ENCODE measurements around the gene EFCC1. TPM values are rescaled to one million over a fixed set of nuclear protein-coding genes. Genes with fewer than 3 reads are reported as not detected.

Gene EFCC1
- total and polyA plus RNA-seq, 5 donors from 2014 or later: 0.15 TPM; not detected in 4

DNA sequence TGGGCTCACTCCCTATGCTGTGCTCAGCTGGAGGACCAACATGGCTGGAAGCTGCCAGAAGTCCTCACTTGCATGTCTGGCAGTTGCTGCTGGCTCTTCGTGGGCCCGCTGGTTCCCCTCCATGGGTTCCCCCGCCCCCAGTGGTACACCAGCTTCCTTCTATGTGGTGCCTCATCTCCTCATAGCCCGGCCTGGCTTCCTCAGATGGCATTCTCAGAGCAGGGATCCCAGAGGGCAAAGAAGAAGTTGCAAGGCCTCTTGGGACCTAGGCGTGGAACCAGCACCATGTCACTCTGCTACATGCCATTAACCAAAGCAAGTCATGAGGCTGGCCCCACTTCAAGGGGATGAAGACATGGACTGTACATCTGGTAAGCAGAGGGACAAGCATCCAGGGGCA is 4.4 kb upstream of the EFCC1 start:
- DNase-seq: no peak
- no peak overlapping the region for H3K27ac Mint-ChIP-seq
- H3K36me3 ChIP-seq (ENCODE audit: control insufficient read depth, insufficient read depth, low read length): no peaks in the 10 kb centered on the region
- ATAC-seq (ENCODE audit: low read depth in 2 of 2): no peak
- peaks cover 0 to 1% (median 0%) of the 10 kb centered on the region in 7 donors for H3K9me3 Mint-ChIP-seq
- H3K27me3 ChIP-seq (ENCODE audit: control insufficient read depth, insufficient read depth, low read length): peaks cover 20% of the 10 kb centered on the region
- H3K4me3 ChIP-seq (ENCODE audit: low read depth, low read length): no peak overlapping the region
- no peaks in the 10 kb centered on the region for H3K36me3 Mint-ChIP-seq
- peaks cover 44% of the 10 kb centered on the region for H3K27me3 Mint-ChIP-seq
- H3K4me3 Mint-ChIP-seq: no peak overlapping the region
- no peak overlapping the region for H3K27ac ChIP-seq (ENCODE audit: insufficient read depth, low read length, poor library complexity, severe bottlenecking)
- H3K9me3 ChIP-seq (ENCODE audit: control insufficient read depth in 2 of 2, low read length in 2 of 2): no peaks in the 10 kb centered on the region
- H3K4me1 Mint-ChIP-seq: peaks cover 0 to 25% (median 3%) of the 10 kb centered on the region in 4 donors
- H3K4me1 ChIP-seq (ENCODE audit: control insufficient read depth, insufficient read depth, low read length, poor library complexity, severe bottlenecking): peaks cover 24% of the 10 kb centered on the region

DNA sequence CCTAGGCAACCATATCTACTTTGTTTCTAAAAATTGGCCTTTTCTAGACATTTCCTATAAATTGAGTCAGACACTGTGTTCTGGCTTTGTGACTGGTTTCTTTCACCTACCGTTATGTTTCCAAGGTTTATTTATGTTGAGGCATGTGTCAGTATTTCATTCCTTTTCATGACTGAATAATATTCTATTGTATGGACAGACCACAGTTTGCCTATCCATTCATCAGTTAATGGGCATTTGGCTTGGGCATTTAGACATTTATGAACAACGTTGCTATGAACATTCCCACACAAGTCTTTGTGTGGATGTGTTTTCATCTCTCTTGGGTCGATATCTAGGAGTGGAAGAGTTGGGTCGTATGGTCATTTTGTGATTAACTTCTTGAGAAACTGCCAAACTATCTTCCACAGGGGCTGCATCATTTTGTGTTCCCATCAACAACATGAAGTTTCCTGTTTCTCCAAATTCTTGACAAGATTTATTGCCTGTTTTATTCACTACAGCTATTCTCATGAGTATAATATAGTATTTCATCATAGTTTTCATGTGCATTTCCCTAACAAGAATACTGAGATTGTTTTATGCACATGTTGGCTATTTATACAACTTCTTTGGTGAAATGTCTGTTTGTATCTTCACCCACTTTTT is 3.5 kb upstream of the EFCC1 start:
- H3K9me3 ChIP-seq (ENCODE audit: control insufficient read depth in 2 of 2, low read length in 2 of 2): no peaks in the 10 kb centered on the region
- H3K36me3 Mint-ChIP-seq: no peaks in the 10 kb centered on the region
- peaks cover 0 to 1% (median 0%) of the 10 kb centered on the region in 7 donors for H3K9me3 Mint-ChIP-seq
- peaks cover 31% of the 10 kb centered on the region for H3K4me1 ChIP-seq (ENCODE audit: control insufficient read depth, insufficient read depth, low read length, poor library complexity, severe bottlenecking)
- H3K27ac ChIP-seq (ENCODE audit: insufficient read depth, low read length, poor library complexity, severe bottlenecking): no peak overlapping the region
- H3K4me3 Mint-ChIP-seq: no peak overlapping the region
- no peak overlapping the region for H3K27ac Mint-ChIP-seq
- DNase-seq: no peak
- no peak for ATAC-seq (ENCODE audit: low read depth in 2 of 2)
- H3K27me3 Mint-ChIP-seq: peaks cover 49% of the 10 kb centered on the region
- H3K4me3 ChIP-seq (ENCODE audit: low read depth, low read length): no peak overlapping the region
- H3K36me3 ChIP-seq (ENCODE audit: control insufficient read depth, insufficient read depth, low read length): no peaks in the 10 kb centered on the region
- peaks cover 23% of the 10 kb centered on the region for H3K27me3 ChIP-seq (ENCODE audit: control insufficient read depth, insufficient read depth, low read length)
- H3K4me1 Mint-ChIP-seq: peaks cover 0 to 31% (median 6%) of the 10 kb centered on the region in 4 donors

DNA sequence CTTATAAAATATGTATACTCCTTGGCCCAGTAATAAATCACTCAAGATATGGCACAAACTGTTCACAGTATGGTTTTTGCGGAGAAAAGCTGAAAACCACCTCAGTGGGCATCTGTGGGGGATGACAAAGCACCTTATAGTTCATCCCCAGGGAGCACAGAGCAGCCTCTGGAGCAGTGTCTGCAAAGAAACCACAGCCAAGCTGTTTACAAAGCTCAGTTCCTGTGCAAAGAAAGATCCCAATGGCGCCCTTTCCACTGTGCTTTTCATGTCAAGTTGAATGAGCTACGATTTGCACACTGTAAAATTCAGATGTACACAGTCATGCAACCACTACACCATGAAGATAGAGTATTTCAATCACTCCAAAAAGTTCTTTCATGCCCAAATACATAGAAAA is 2.5 kb upstream of the EFCC1 start:
- peaks cover 28% of the 10 kb centered on the region for H3K27me3 ChIP-seq (ENCODE audit: control insufficient read depth, insufficient read depth, low read length)
- Mint-ChIP-seq H3K4me3 (no peak overlapping the region), H3K27ac (no peak overlapping the region), H3K36me3 (no peaks in the 10 kb centered on the region), H3K4me1 (peaks cover 0 to 34% (median 10%) of the 10 kb centered on the region in 4 donors), H3K27me3 (peaks cover 59% of the 10 kb centered on the region), H3K9me3 (peaks cover 0 to 1% (median 0%) of the 10 kb centered on the region in 7 donors)
- H3K4me3 ChIP-seq (ENCODE audit: low read depth, low read length): no peak overlapping the region
- no peaks in the 10 kb centered on the region for H3K9me3 ChIP-seq (ENCODE audit: control insufficient read depth in 2 of 2, low read length in 2 of 2)
- no peak overlapping the region for H3K27ac ChIP-seq (ENCODE audit: insufficient read depth, low read length, poor library complexity, severe bottlenecking)
- no peaks in the 10 kb centered on the region for H3K36me3 ChIP-seq (ENCODE audit: control insufficient read depth, insufficient read depth, low read length)
- ATAC-seq (ENCODE audit: low read depth in 2 of 2) (no peak), DNase-seq (no peak)
- H3K4me1 ChIP-seq (ENCODE audit: control insufficient read depth, insufficient read depth, low read length, poor library complexity, severe bottlenecking): peaks cover 28% of the 10 kb centered on the region

DNA sequence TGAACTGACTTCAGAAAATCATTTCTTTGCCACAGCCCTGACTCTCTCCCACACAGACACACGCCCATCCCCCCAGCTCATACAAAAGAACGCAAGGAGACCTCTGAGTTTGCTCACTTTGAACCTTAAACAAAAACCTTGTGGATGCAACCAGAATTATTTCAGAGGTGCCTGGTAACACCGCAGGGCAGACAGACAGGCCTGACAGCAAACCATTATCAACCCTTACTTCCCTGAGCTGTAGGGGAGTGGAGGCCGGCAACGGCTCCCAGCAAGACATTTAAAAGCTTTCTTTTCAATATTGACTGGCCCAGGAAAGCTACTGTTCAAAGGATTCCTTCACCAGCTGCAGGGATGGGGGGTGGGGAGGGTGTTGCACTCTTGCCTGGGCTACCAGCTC is 2.0 kb upstream of the EFCC1 start:
- Mint-ChIP-seq H3K36me3 (no peaks in the 10 kb centered on the region), H3K27ac (no peak overlapping the region), H3K27me3 (peaks cover 59% of the 10 kb centered on the region), H3K4me3 (peak overlapping the region in 2 of 4 donors; percentile 39 to 44), H3K9me3 (peaks cover 0 to 1% (median 0%) of the 10 kb centered on the region in 7 donors), H3K4me1 (peaks cover 0 to 30% (median 10%) of the 10 kb centered on the region in 4 donors)
- Histone ChIP-seq H3K9me3 (ENCODE audit: control insufficient read depth in 2 of 2, low read length in 2 of 2) (no peaks in the 10 kb centered on the region), H3K36me3 (ENCODE audit: control insufficient read depth, insufficient read depth, low read length) (no peaks in the 10 kb centered on the region), H3K4me1 (ENCODE audit: control insufficient read depth, insufficient read depth, low read length, poor library complexity, severe bottlenecking) (peaks cover 25% of the 10 kb centered on the region), H3K27me3 (ENCODE audit: control insufficient read depth, insufficient read depth, low read length) (peaks cover 28% of the 10 kb centered on the region), H3K4me3 (ENCODE audit: low read depth, low read length) (no peak overlapping the region), H3K27ac (ENCODE audit: insufficient read depth, low read length, poor library complexity, severe bottlenecking) (no peak overlapping the region)
- DNase-seq (no peak), ATAC-seq (ENCODE audit: low read depth in 2 of 2) (no peak)

DNA sequence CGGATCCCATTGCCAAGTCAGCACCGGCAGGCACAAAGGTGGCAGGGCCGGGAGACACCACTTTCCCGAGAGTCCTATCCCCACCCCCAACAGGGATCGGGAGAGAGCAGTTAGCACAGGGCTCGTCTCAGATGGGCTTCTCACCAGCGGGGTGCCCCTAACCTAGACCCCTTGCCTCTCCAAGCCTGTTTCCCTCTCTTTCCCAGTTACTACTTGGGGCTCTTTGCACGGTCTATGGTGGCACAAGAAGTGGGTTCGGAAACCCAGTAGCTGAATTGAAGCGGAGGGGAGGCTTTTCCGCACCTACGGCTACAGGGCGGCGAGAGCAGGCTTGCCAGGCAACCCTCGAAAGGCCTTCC is 383 bp upstream of the EFCC1 start:
- peaks cover 20% of the 10 kb centered on the region for H3K4me1 ChIP-seq (ENCODE audit: control insufficient read depth, insufficient read depth, low read length, poor library complexity, severe bottlenecking)
- Mint-ChIP-seq H3K36me3 (peaks cover 4% of the 10 kb centered on the region), H3K9me3 (peaks cover 0 to 1% (median 0%) of the 10 kb centered on the region in 7 donors), H3K27me3 (peaks cover 56% of the 10 kb centered on the region), H3K4me3 (no peak overlapping the region), H3K27ac (no peak overlapping the region), H3K4me1 (peaks cover 0 to 28% (median 9%) of the 10 kb centered on the region in 4 donors)
- peaks cover 28% of the 10 kb centered on the region for H3K27me3 ChIP-seq (ENCODE audit: control insufficient read depth, insufficient read depth, low read length)
- DNase-seq: no peak
- H3K9me3 ChIP-seq (ENCODE audit: control insufficient read depth in 2 of 2, low read length in 2 of 2): no peaks in the 10 kb centered on the region
- H3K4me3 ChIP-seq (ENCODE audit: low read depth, low read length): no peak overlapping the region
- no peaks in the 10 kb centered on the region for H3K36me3 ChIP-seq (ENCODE audit: control insufficient read depth, insufficient read depth, low read length)
- ATAC-seq (ENCODE audit: low read depth in 2 of 2): no peak
- no peak overlapping the region for H3K27ac ChIP-seq (ENCODE audit: insufficient read depth, low read length, poor library complexity, severe bottlenecking)

DNA sequence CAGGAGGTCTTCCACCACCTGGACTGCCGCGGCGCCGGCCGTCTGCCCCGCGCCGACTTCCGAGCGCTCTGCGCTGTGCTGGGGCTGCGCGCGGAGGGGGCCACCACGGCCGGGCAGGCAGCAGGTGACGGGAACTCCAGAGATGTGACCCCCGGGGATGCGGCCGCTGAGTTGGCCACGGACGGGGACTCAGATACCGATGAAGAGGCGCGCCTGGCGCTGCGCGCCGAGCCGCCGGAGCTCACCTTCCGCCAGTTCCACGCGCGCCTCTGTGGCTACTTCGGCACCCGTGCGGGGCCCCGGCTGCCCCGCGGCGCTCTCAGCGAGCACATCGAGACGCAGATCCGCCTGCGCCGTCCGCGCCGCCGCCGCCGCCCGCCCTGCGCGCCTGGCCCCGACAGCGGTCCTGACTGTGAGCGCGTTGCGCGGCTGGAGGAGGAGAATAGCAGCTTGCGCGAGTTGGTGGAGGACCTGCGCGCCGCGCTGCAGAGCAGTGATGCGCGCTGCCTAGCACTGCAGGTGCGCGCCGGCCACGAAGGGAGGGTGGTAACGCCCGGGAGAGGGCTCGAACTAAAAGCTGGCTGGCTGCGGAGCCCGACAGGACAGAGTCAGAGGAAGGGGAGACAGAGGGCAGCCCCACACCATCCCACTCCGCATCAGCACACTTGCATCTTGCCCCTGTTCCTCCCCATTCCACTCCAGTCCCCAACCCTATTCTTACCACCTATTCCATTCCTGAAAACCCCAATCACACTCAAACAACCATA is 885 bp downstream of the EFCC1 start:
- H3K27ac Mint-ChIP-seq: peak overlapping the region in 1 of 3 donors; percentile 56
- no peak overlapping the region for H3K27ac ChIP-seq (ENCODE audit: insufficient read depth, low read length, poor library complexity, severe bottlenecking)
- H3K4me1 Mint-ChIP-seq: peaks cover 0 to 32% (median 9%) of the 10 kb centered on the region in 4 donors
- H3K36me3 Mint-ChIP-seq: peaks cover 4% of the 10 kb centered on the region
- peak overlapping the region in 3 of 4 donors; percentile 11 to 72 (median 35) for H3K4me3 Mint-ChIP-seq
- peaks cover 0 to 1% (median 0%) of the 10 kb centered on the region in 7 donors for H3K9me3 Mint-ChIP-seq
- no peak overlapping the region for H3K4me3 ChIP-seq (ENCODE audit: low read depth, low read length)
- H3K36me3 ChIP-seq (ENCODE audit: control insufficient read depth, insufficient read depth, low read length): no peaks in the 10 kb centered on the region
- ATAC-seq (ENCODE audit: low read depth in 2 of 2) (peak; percentile 17 to 43), DNase-seq (peak in 1 of 3 donors; percentile 45)
- H3K4me1 ChIP-seq (ENCODE audit: control insufficient read depth, insufficient read depth, low read length, poor library complexity, severe bottlenecking): peaks cover 20% of the 10 kb centered on the region
- H3K27me3 ChIP-seq (ENCODE audit: control insufficient read depth, insufficient read depth, low read length): peaks cover 28% of the 10 kb centered on the region
- H3K27me3 Mint-ChIP-seq: peaks cover 55% of the 10 kb centered on the region
- H3K9me3 ChIP-seq (ENCODE audit: control insufficient read depth in 2 of 2, low read length in 2 of 2): no peaks in the 10 kb centered on the region

DNA sequence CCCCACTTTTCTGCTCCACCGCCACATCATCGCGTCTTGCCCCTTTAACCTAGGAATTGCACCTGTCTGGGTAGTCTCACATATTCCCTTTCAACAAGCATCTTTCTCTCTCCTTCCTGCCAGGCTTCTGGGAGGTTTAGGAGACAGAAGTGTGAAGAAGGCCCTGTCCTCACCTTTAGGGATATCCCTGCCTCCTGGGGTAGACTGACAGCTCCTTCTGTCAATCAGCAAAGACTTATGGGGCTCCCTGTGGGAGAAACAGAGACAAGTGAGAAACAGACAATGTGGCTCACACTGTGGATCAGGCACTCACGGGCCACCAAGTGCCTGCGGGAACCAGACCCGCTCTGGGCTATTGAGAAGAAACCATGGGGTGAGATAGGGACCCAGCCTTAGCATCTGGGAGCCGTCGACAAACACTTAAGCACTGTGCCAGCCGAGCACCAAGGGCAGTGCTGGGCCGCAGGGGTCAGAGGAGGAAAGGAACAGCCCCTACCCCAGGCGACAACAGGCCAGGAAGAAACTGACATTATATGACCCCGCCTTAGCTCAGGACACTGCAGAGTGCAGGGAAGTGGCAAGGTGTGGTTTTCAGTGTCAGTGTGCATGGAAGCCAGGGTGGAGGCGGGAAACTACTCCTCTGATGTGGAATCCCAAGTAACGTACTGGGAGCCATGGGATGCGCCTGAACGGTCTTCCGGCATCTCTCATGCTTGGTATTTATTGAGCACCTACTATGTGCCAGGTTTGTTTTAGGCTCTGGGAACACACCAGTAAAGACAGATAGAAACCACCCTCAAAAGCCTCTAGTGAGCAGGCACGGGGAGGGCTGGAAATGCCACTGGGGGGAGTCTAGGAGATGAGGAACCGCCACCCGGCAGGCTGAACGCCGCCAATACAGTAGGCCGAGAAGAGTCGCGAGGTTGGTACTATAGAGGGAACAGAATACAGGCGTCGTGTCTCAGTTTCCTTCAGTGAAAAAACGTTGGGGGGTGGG is 1.8 kb downstream of the EFCC1 start:
- DNase-seq: no peak
- Histone ChIP-seq H3K4me3 (ENCODE audit: low read depth, low read length) (no peak overlapping the region), H3K9me3 (ENCODE audit: control insufficient read depth in 2 of 2, low read length in 2 of 2) (no peaks in the 10 kb centered on the region), H3K27me3 (ENCODE audit: control insufficient read depth, insufficient read depth, low read length) (peaks cover 27% of the 10 kb centered on the region), H3K36me3 (ENCODE audit: control insufficient read depth, insufficient read depth, low read length) (no peaks in the 10 kb centered on the region), H3K27ac (ENCODE audit: insufficient read depth, low read length, poor library complexity, severe bottlenecking) (no peak overlapping the region), H3K4me1 (ENCODE audit: control insufficient read depth, insufficient read depth, low read length, poor library complexity, severe bottlenecking) (peaks cover 20% of the 10 kb centered on the region)
- Mint-ChIP-seq H3K9me3 (peaks cover 0 to 1% (median 0%) of the 10 kb centered on the region in 7 donors), H3K4me1 (peaks cover 0 to 32% (median 12%) of the 10 kb centered on the region in 4 donors), H3K27ac (peak overlapping the region in 1 of 3 donors; percentile 56), H3K4me3 (peak overlapping the region in 2 of 4 donors; percentile 70 to 72), H3K27me3 (peaks cover 52% of the 10 kb centered on the region), H3K36me3 (peaks cover 4% of the 10 kb centered on the region)
- ATAC-seq (ENCODE audit: low read depth in 2 of 2): no peak
